ENCODE results near the gene ELAPOR1.

The ELAPOR1 gene

GRCh38 chr1:109075531-109076490 is 38.1 kb upstream of the ELAPOR1 start, which contains the start of gene TAF13:
Gene TAF13 (minus strand): TSS chr1:109076003. CDS start chr1:109075947, 56 bp downstream.
- Histone ChIP-seq H2AK5ac (ENCODE audit: low read depth, low read length) (no peak within 1 kb of the TSS), H3K4me2 (ENCODE audit: insufficient read depth, low read length, poor library complexity, severe bottlenecking) (peak within 1 kb of the TSS; percentile 52), H3K27ac (replicated peaks; ENCODE audit: low read length) (peak within 1 kb of the TSS; percentile 83), H3K23ac (ENCODE audit: low read depth, low read length, poor library complexity) (peak within 1 kb of the TSS; percentile 61), H3K27me3 (ENCODE audit: control insufficient read depth in 3 of 3, insufficient read depth in 3 of 3, low read depth in 1 of 3, low read length in 3 of 3) (no peaks in the 10 kb centered on the region), H3K79me1 (ENCODE audit: low read depth, low read length) (peaks cover 3% of the 10 kb centered on the region), H4K8ac (ENCODE audit: low read depth, low read length) (peak within 1 kb of the TSS; percentile 65), H3K14ac (ENCODE audit: low read length) (no peak within 1 kb of the TSS), H3K4me1 (ENCODE audit: control insufficient read depth in 2 of 2, insufficient read depth in 1 of 2, low read depth in 1 of 2, low read length in 2 of 2) (peaks cover 0 to 2% of the 10 kb centered on the region in 2 donors), H2BK12ac (ENCODE audit: low read length) (peak within 1 kb of the TSS; percentile 84), H2BK5ac (ENCODE audit: low read length) (no peak within 1 kb of the TSS), H3K4me3 (ENCODE audit: low read length in 2 of 2) (peak within 1 kb of the TSS; percentile 81 to 93), H3K9ac (ENCODE audit: low read depth, low read length, poor library complexity) (peak within 1 kb of the TSS; percentile 38), H2AFZ (ENCODE audit: low read length) (peak within 1 kb of the TSS; percentile 85), H3K36me3 (replicated peaks in 1 of 2; ENCODE audit: control insufficient read depth in 2 of 2, insufficient read depth in 2 of 2, low read length in 2 of 2) (peaks cover 0 to 8% of the 10 kb centered on the region in 2 donors), H2BK120ac (ENCODE audit: low read depth, low read length) (no peak within 1 kb of the TSS), H3K18ac (ENCODE audit: low read length) (no peak within 1 kb of the TSS), H3K4ac (ENCODE audit: low read length) (no peak within 1 kb of the TSS), H2BK15ac (ENCODE audit: low read length) (peak within 1 kb of the TSS; percentile 75), H4K91ac (ENCODE audit: low read depth, low read length, poor library complexity) (no peak within 1 kb of the TSS), H3K9me3 (replicated peaks in 1 of 2; ENCODE audit: control insufficient read depth in 2 of 2, insufficient read depth in 1 of 2, low read depth in 1 of 2, low read length in 2 of 2) (no peaks in the 10 kb centered on the region)
- whole genome bisulfite sequencing, 2 donors (ENCODE audit: extremely low coverage in 2 of 2, insufficient read length in 2 of 2, insufficient replicate concordance in 1 of 2), result no CpG with 5 or more reads among the region's 39 CpGs
- peak; percentile 83 for DNase-seq (ENCODE audit: low spot score)

GRCh38 chr1:109078317-109078716 is 35.6 kb upstream of the ELAPOR1 start:
- no peak overlapping the region for H4K91ac ChIP-seq (ENCODE audit: low read depth, low read length, poor library complexity)
- DNase-seq (ENCODE audit: low spot score), result no peak
- peaks cover 0 to 5% of the 10 kb centered on the region in 2 donors for H3K4me1 ChIP-seq (ENCODE audit: control insufficient read depth in 2 of 2, insufficient read depth in 1 of 2, low read depth in 1 of 2, low read length in 2 of 2)
- H3K23ac ChIP-seq (ENCODE audit: low read depth, low read length, poor library complexity), result no peak overlapping the region
- peak overlapping the region; percentile 57 for H2AFZ ChIP-seq (ENCODE audit: low read length)
- H3K27ac ChIP-seq (replicated peaks; ENCODE audit: low read length), result no peak overlapping the region
- no peaks in the 10 kb centered on the region for H3K9me3 ChIP-seq (replicated peaks in 1 of 2; ENCODE audit: control insufficient read depth in 2 of 2, insufficient read depth in 1 of 2, low read depth in 1 of 2, low read length in 2 of 2)
- no peak overlapping the region for H3K18ac ChIP-seq (ENCODE audit: low read length)
- H3K79me1 ChIP-seq (ENCODE audit: low read depth, low read length), result peaks cover 3% of the 10 kb centered on the region
- H3K14ac ChIP-seq (ENCODE audit: low read length), result no peak overlapping the region
- no peak overlapping the region for H2BK15ac ChIP-seq (ENCODE audit: low read length)
- no peak overlapping the region for H2BK12ac ChIP-seq (ENCODE audit: low read length)
- H2BK5ac ChIP-seq (ENCODE audit: low read length), result no peak overlapping the region
- no peaks in the 10 kb centered on the region for H3K36me3 ChIP-seq (replicated peaks in 1 of 2; ENCODE audit: control insufficient read depth in 2 of 2, insufficient read depth in 2 of 2, low read length in 2 of 2)
- H4K8ac ChIP-seq (ENCODE audit: low read depth, low read length), result no peak overlapping the region
- no peak overlapping the region for H3K9ac ChIP-seq (ENCODE audit: low read depth, low read length, poor library complexity)
- no CpG with 5 or more reads among the region's 1 CpG for WGBS, 2 donors (ENCODE audit: extremely low coverage in 2 of 2, insufficient read length in 2 of 2, insufficient replicate concordance in 1 of 2)
- H3K4ac ChIP-seq (ENCODE audit: low read length), result no peak overlapping the region
- H3K27me3 ChIP-seq (ENCODE audit: control insufficient read depth in 3 of 3, insufficient read depth in 3 of 3, low read depth in 1 of 3, low read length in 3 of 3), result no peaks in the 10 kb centered on the region
- no peak overlapping the region for H2BK120ac ChIP-seq (ENCODE audit: low read depth, low read length)
- no peak overlapping the region for H3K4me3 ChIP-seq (ENCODE audit: low read length in 2 of 2)
- H2AK5ac ChIP-seq (ENCODE audit: low read depth, low read length), result no peak overlapping the region
- no peak overlapping the region for H3K4me2 ChIP-seq (ENCODE audit: insufficient read depth, low read length, poor library complexity, severe bottlenecking)

- no peak overlapping the region for H3K4me3 ChIP-seq (ENCODE audit: low read length in 2 of 2)
- no peaks in the 10 kb centered on the region for H3K79me1 ChIP-seq (ENCODE audit: low read depth, low read length)
- no peak overlapping the region for H2BK120ac ChIP-seq (ENCODE audit: low read depth, low read length)
- no peak overlapping the region for H3K14ac ChIP-seq (ENCODE audit: low read length)
- H3K27ac ChIP-seq (replicated peaks; ENCODE audit: low read length), result no peak overlapping the region
- no peak for DNase-seq (ENCODE audit: low spot score)
- H2BK5ac ChIP-seq (ENCODE audit: low read length), result no peak overlapping the region
- no peak overlapping the region for H2AFZ ChIP-seq (ENCODE audit: low read length)
- H3K4me2 ChIP-seq (ENCODE audit: insufficient read depth, low read length, poor library complexity, severe bottlenecking), result no peak overlapping the region
- H2BK12ac ChIP-seq (ENCODE audit: low read length), result no peak overlapping the region
- no peak overlapping the region for H4K8ac ChIP-seq (ENCODE audit: low read depth, low read length)
- no peaks in the 10 kb centered on the region for H3K36me3 ChIP-seq (replicated peaks in 1 of 2; ENCODE audit: control insufficient read depth in 2 of 2, insufficient read depth in 2 of 2, low read length in 2 of 2)
- H2BK15ac ChIP-seq (ENCODE audit: low read length), result no peak overlapping the region
- H3K4me1 ChIP-seq (ENCODE audit: control insufficient read depth in 2 of 2, insufficient read depth in 1 of 2, low read depth in 1 of 2, low read length in 2 of 2), result peaks cover 0 to 14% of the 10 kb centered on the region in 2 donors
- H4K91ac ChIP-seq (ENCODE audit: low read depth, low read length, poor library complexity), result no peak overlapping the region
- H2AK5ac ChIP-seq (ENCODE audit: low read depth, low read length), result no peak overlapping the region
- no peaks in the 10 kb centered on the region for H3K9me3 ChIP-seq (replicated peaks in 1 of 2; ENCODE audit: control insufficient read depth in 2 of 2, insufficient read depth in 1 of 2, low read depth in 1 of 2, low read length in 2 of 2)
- H3K18ac ChIP-seq (ENCODE audit: low read length), result no peak overlapping the region
- H3K4ac ChIP-seq (ENCODE audit: low read length), result no peak overlapping the region
- no peak overlapping the region for H3K9ac ChIP-seq (ENCODE audit: low read depth, low read length, poor library complexity)
- H3K23ac ChIP-seq (ENCODE audit: low read depth, low read length, poor library complexity), result no peak overlapping the region
- WGBS, 2 donors (ENCODE audit: extremely low coverage in 2 of 2, insufficient read length in 2 of 2, insufficient replicate concordance in 1 of 2), result 100% methylated on average over 1 of the region's 2 CpGs; no CpG with 5 or more reads in 1 of the 2 donors
- no peaks in the 10 kb centered on the region for H3K27me3 ChIP-seq (ENCODE audit: control insufficient read depth in 3 of 3, insufficient read depth in 3 of 3, low read depth in 1 of 3, low read length in 3 of 3)
These were observed 34.7 kb upstream of the ELAPOR1 start for GRCh38 chr1:109079240-109079622.

- no CpG with 5 or more reads among the region's 5 CpGs for WGBS, 2 donors (ENCODE audit: extremely low coverage in 2 of 2, insufficient read length in 2 of 2, insufficient replicate concordance in 1 of 2)
- Histone ChIP-seq H2BK12ac (ENCODE audit: low read length) (no peak overlapping the region), H2AFZ (ENCODE audit: low read length) (peak overlapping the region; percentile 79), H3K18ac (ENCODE audit: low read length) (no peak overlapping the region), H3K23ac (ENCODE audit: low read depth, low read length, poor library complexity) (no peak overlapping the region), H3K9me3 (replicated peaks in 1 of 2; ENCODE audit: control insufficient read depth in 2 of 2, insufficient read depth in 1 of 2, low read depth in 1 of 2, low read length in 2 of 2) (no peaks in the 10 kb centered on the region), H2BK120ac (ENCODE audit: low read depth, low read length) (no peak overlapping the region), H4K8ac (ENCODE audit: low read depth, low read length) (no peak overlapping the region), H3K14ac (ENCODE audit: low read length) (no peak overlapping the region), H3K9ac (ENCODE audit: low read depth, low read length, poor library complexity) (no peak overlapping the region), H3K79me1 (ENCODE audit: low read depth, low read length) (no peaks in the 10 kb centered on the region), H2BK15ac (ENCODE audit: low read length) (no peak overlapping the region), H3K4me2 (ENCODE audit: insufficient read depth, low read length, poor library complexity, severe bottlenecking) (no peak overlapping the region), H3K36me3 (replicated peaks in 1 of 2; ENCODE audit: control insufficient read depth in 2 of 2, insufficient read depth in 2 of 2, low read length in 2 of 2) (no peaks in the 10 kb centered on the region), H3K27ac (replicated peaks; ENCODE audit: low read length) (no peak overlapping the region), H3K4me1 (ENCODE audit: control insufficient read depth in 2 of 2, insufficient read depth in 1 of 2, low read depth in 1 of 2, low read length in 2 of 2) (peaks cover 0 to 13% of the 10 kb centered on the region in 2 donors), H3K4ac (ENCODE audit: low read length) (no peak overlapping the region), H2BK5ac (ENCODE audit: low read length) (no peak overlapping the region), H4K91ac (ENCODE audit: low read depth, low read length, poor library complexity) (no peak overlapping the region), H3K27me3 (ENCODE audit: control insufficient read depth in 3 of 3, insufficient read depth in 3 of 3, low read depth in 1 of 3, low read length in 3 of 3) (no peaks in the 10 kb centered on the region), H2AK5ac (ENCODE audit: low read depth, low read length) (no peak overlapping the region), H3K4me3 (ENCODE audit: low read length in 2 of 2) (no peak overlapping the region)
- DNase-seq (ENCODE audit: low spot score), result no peak
These were observed 33.4 kb upstream of the ELAPOR1 start for GRCh38 chr1:109080441-109081082.
